Ishikawa (cell line): Measurements from ENCODE around the gene CLMN.

ENCODE experiments used
- CEBPB ChIP-seq: IDR thresholded peaks from 2 replicates; pipeline ENCODE4 v1.6.1; 2012
- CREB1 ChIP-seq: IDR thresholded peaks from 2 replicates; pipeline ENCODE4 v1.6.1; 2012; ENCODE audit warnings: low read depth
- EGR1 ChIP-seq: IDR thresholded peaks from 2 replicates; pipeline ENCODE4 v1.6.1; 2012
- EP300 ChIP-seq: IDR thresholded peaks from 2 replicates; pipeline ENCODE4 v1.6.1; 2012; ENCODE audit warnings: borderline replicate concordance
- FOXM1 ChIP-seq: IDR thresholded peaks from 2 replicates; pipeline ENCODE4 v1.6.1; 2012; ENCODE audit warnings: low read depth, borderline replicate concordance
- MAX ChIP-seq: IDR thresholded peaks from 2 replicates; pipeline ENCODE4 v1.6.1; 2012
- NFIC ChIP-seq: IDR thresholded peaks from 2 replicates; pipeline ENCODE4 v1.6.1; 2012
- RAD21 ChIP-seq: IDR thresholded peaks from 2 replicates; pipeline ENCODE4 v1.6.1; 2012; ENCODE audit warnings: low read depth
- REST ChIP-seq: IDR thresholded peaks from 2 replicates; pipeline ENCODE4 v1.6.1; 2012; ENCODE audit warnings: low read depth, mild to moderate bottlenecking
- TAF1 ChIP-seq: IDR thresholded peaks from 2 replicates; pipeline ENCODE4 v1.6.1; 2012; ENCODE audit warnings: low read depth, mild to moderate bottlenecking
- TCF12 ChIP-seq: IDR thresholded peaks from 2 replicates; pipeline ENCODE4 v1.6.1; 2012; ENCODE audit warnings: low read depth
- TEAD4 ChIP-seq: IDR thresholded peaks from 2 replicates; pipeline ENCODE4 v1.6.1; 2012
- USF1 ChIP-seq: IDR thresholded peaks from 2 replicates; pipeline ENCODE4 v1.6.1; 2012
- YY1 ChIP-seq: IDR thresholded peaks from 2 replicates; pipeline ENCODE4 v1.6.1; 2012; ENCODE audit warnings: low read depth
- ZBTB7A ChIP-seq: IDR thresholded peaks from 2 replicates; pipeline ENCODE4 v1.6.1; 2012; ENCODE audit warnings: low read depth

The CLMN gene

GRCh38 chr14:95185033-95185766 is 134.5 kb downstream of the CLMN start:
- no peak for TF ChIP-seq REST
- no peak for TF ChIP-seq TAF1
- TF ChIP-seq EP300 = no peak
- TF ChIP-seq CREB1 = no peak
- TF ChIP-seq ZBTB7A = no peak
- TF ChIP-seq RAD21 = no peak
- TF ChIP-seq TEAD4 = no peak
- TF ChIP-seq TCF12 = no peak
- no peak for TF ChIP-seq CEBPB
- TF ChIP-seq EGR1 = no peak
- TF ChIP-seq NFIC = no peak
- TF ChIP-seq MAX = no peak
- no peak for TF ChIP-seq YY1
- no peak for TF ChIP-seq FOXM1
- no peak for TF ChIP-seq USF1

- no peak for TF ChIP-seq MAX
- no peak for TF ChIP-seq ZBTB7A
- no peak for TF ChIP-seq TCF12
- TF ChIP-seq FOXM1 = no peak
- no peak for TF ChIP-seq REST
- no peak for TF ChIP-seq EGR1
- TF ChIP-seq NFIC = no peak
- no peak for TF ChIP-seq CREB1
- no peak for TF ChIP-seq RAD21
- TF ChIP-seq USF1 = no peak
- no peak for TF ChIP-seq CEBPB
These were observed 135.3 kb downstream of the CLMN start for GRCh38 chr14:95184413-95184790.

GRCh38 chr14:95183532-95184412 is 135.9 kb downstream of the CLMN start:
- TF ChIP-seq TEAD4 (no peak), EGR1 (no peak), NFIC (no peak), USF1 (no peak), TAF1 (no peak), EP300 (no peak), ZBTB7A (no peak), YY1 (no peak), MAX (no peak), TCF12 (no peak)

- TF ChIP-seq ZBTB7A (no peak), CEBPB (no peak), TAF1 (no peak), NFIC (no peak), YY1 (no peak)
These were observed 136.6 kb downstream of the CLMN start for GRCh38 chr14:95183082-95183481.

GRCh38 chr14:95182379-95182778 is 137.3 kb downstream of the CLMN start:
- TF ChIP-seq YY1 = no peak
- TF ChIP-seq USF1 = no peak
- TF ChIP-seq EGR1 = no peak
- no peak for TF ChIP-seq MAX
- TF ChIP-seq NFIC = no peak
